ENCODE results near the gene KCNJ6. TPM values are rescaled to one million over a fixed set of nuclear protein-coding genes. Genes with fewer than 3 reads are reported as not detected.
"Not testable (repeated sequence)": the region's sequence is repeated elsewhere in the genome, so short reads cannot be mapped to it uniquely, and the experiment has no call there.

KCNJ6 gene
- polyA plus RNA-seq, 3 donors from 2014 or later, result not detected

- H3K9me3 Mint-ChIP-seq, result peaks cover 0 to 2% (median 0%) of the 10 kb centered on the region in 6 donors
- H3K36me3 Mint-ChIP-seq, result no peaks in the 10 kb centered on the region
- H3K27ac Mint-ChIP-seq, result no peak overlapping the region
Measured at GRCh38 chr21:37732927-37733326, 183.3 kb downstream of the KCNJ6 start.

DNA sequence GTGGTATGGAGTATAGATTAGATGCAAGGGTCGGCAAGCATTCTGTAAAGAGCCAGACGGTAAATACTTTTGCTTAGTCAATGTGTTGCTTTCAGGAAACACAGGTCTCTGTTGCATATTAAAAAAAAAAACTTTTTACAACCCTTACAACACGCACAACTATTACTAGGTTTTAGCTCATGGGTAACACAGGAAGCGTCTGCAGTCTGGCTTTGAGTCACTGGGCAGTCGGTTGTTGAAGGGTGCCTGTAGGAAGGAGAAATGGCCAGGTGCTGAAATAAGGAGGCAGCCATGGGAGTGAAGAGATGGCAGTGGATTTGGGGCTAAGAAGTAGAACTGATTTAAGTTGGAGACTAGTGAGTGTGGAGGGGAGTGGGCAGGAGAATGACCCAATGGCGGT lies 192.1 kb downstream of the KCNJ6 start:
- H3K4me1 Mint-ChIP-seq, result no peaks in the 10 kb centered on the region

More at GRCh38 chr21:37732927-37733326, 183.3 kb downstream of the KCNJ6 start:
- Mint-ChIP-seq H3K4me3 (no peak overlapping the region), H3K27me3 (ENCODE audit: low read depth in 3 of 3) (peaks cover 2 to 7% (median 6%) of the 10 kb centered on the region in 3 donors), H3K4me1 (no peaks in the 10 kb centered on the region)
- DNase-seq, result no peak

GRCh38 chr21:37717534-37717933 lies 198.7 kb downstream of the KCNJ6 start:
- Mint-ChIP-seq H3K27me3 (ENCODE audit: low read depth in 3 of 3) (peaks cover 2 to 24% (median 8%) of the 10 kb centered on the region in 3 donors), H3K4me1 (no peaks in the 10 kb centered on the region), H3K9me3 (no peaks in the 10 kb centered on the region), H3K36me3 (no peaks in the 10 kb centered on the region), H3K27ac (no peak overlapping the region), H3K4me3 (no peak overlapping the region)
- DNase-seq, result no peak

More for the DNA sequence above, 192.1 kb downstream of the KCNJ6 start:
- Mint-ChIP-seq H3K4me3 (no peak overlapping the region), H3K9me3 (peaks cover 0 to 2% (median 0%) of the 10 kb centered on the region in 6 donors), H3K27me3 (ENCODE audit: low read depth in 3 of 3) (peaks cover 0 to 20% (median 7%) of the 10 kb centered on the region in 3 donors), H3K27ac (no peak overlapping the region), H3K36me3 (no peaks in the 10 kb centered on the region)
- no peak for DNase-seq

DNA sequence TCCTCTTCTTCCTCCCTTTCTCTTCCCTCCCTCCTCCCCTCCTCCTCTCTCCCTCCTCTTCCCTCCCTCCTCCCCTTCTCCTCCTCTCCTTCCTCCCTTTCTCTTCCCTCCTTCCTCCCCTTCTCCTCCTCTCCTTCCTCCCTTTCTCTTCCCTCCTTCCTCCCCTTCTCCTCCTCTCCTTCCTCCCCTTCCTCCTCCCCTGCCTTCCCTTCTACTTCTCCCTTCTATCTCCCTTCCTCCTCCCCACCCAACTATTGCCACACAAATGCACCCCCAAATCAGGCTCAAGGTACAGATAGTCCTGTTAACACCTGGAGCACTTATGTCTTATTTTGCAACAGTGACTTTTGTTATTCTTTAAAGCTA lies 203.7 kb downstream of the KCNJ6 start:
- H3K4me3 Mint-ChIP-seq, H3K27ac Mint-ChIP-seq, H3K9me3 Mint-ChIP-seq, H3K36me3 Mint-ChIP-seq, H3K4me1 Mint-ChIP-seq, DNase-seq: not testable (repeated sequence)
- H3K27me3 Mint-ChIP-seq (ENCODE audit: low read depth in 3 of 3), result peaks cover 2 to 14% (median 7%) of the 10 kb centered on the region in 3 donors

GRCh38 chr21:37711836-37712568 lies 204.3 kb downstream of the KCNJ6 start:
- DNase-seq, result peak in 1 of 3 donors; percentile 5
- Mint-ChIP-seq H3K27me3 (ENCODE audit: low read depth in 3 of 3) (peaks cover 2 to 12% (median 6%) of the 10 kb centered on the region in 3 donors), H3K27ac (no peak overlapping the region)

DNA sequence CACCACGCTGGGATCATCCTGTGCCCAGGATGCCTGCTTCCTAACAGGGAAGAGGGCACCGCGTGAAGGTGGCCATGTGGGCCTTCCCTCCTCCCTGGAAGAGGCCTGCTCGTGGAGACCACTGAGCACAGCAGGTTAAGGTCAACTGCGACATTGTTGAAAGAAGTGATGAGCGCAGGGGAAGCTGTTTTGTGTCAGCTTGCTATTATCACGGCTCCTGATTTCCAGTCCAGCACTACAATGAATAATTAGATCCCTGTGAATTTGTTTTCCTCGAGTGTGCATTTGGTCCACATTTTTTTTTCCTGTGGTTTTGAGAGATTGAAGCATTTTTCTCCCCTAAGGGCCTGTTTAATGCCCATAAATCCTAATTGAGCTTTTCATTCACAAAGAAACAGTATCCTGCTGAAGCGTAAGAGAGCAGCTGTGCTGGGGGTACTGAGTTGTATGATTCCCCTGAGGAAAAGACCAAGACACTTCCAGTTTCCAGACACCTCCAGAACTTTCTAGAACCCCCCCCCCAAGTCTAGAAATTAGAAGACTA lies 204.9 kb downstream of the KCNJ6 start:
- no peaks in the 10 kb centered on the region for H3K9me3 Mint-ChIP-seq
- no peak overlapping the region for H3K27ac Mint-ChIP-seq
- H3K4me1 Mint-ChIP-seq, result no peaks in the 10 kb centered on the region
- H3K4me3 Mint-ChIP-seq, result no peak overlapping the region
- no peak for DNase-seq
- peaks cover 4 to 8% (median 6%) of the 10 kb centered on the region in 3 donors for H3K27me3 Mint-ChIP-seq (ENCODE audit: low read depth in 3 of 3)
- no peaks in the 10 kb centered on the region for H3K36me3 Mint-ChIP-seq

More at GRCh38 chr21:37711836-37712568, 204.3 kb downstream of the KCNJ6 start:
- Mint-ChIP-seq H3K9me3 (no peaks in the 10 kb centered on the region), H3K4me1 (no peaks in the 10 kb centered on the region), H3K4me3 (no peak overlapping the region), H3K36me3 (no peaks in the 10 kb centered on the region)

DNA sequence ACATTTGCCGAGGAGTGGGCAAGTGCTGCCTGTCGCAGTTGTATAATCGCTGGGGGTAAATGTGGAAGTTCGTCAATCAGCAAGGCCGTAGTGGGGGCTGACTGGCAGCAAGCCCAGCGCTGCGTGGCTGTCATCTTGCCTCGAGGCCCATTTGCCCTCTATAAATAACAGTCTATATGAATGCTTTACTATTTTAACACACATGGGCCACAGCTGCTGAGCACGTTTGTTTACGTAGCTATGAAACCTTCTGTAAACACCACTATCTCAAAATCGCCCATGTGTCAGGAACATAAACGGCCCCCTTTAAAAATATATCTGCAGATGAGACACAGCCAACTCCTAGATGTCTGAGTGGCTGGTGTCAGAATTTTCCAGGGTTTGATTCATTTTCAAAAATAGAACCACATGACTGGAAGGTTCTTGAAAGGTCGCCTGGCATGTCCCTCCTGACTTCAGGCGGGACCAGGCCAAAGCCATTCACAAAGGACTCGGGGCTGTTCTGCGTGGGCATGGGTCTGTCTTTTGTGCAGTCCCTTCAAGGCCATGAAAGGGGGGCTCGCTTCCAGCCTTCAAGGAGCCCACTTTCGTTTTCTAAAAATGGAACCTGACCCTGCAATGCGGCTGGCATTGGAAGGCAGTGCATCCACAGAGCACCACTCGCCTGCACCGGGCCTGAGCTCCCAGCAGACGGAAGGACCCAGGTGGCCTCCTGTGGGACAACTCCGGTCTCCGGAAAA lies 205.5 kb downstream of the KCNJ6 start:
- H3K4me1 Mint-ChIP-seq, result no peaks in the 10 kb centered on the region
- H3K4me3 Mint-ChIP-seq, result no peak overlapping the region
- H3K27me3 Mint-ChIP-seq (ENCODE audit: low read depth in 3 of 3), result peaks cover 4 to 6% (median 6%) of the 10 kb centered on the region in 3 donors
- no peaks in the 10 kb centered on the region for H3K36me3 Mint-ChIP-seq
- DNase-seq, result no peak
- H3K9me3 Mint-ChIP-seq, result no peaks in the 10 kb centered on the region
- H3K27ac Mint-ChIP-seq, result no peak overlapping the region

DNA sequence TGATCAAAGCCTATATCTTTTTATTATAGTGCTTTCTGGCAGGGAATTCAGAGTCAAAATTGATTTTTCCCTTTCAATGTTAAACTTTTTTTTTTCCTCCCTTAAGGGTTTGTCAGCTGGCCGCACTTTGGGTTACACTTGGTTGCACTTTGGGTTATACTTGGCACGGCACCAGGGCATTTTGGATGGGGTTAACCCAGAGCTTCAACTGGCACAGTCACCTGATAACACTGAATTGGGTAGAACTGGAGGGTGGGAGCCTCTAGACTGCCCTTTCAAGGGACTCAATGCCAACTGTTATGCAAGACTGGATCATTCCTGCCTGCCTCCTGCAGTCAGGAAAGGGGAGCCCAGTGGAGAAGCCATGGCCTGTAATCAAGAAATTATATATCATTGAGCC lies 211.5 kb downstream of the KCNJ6 start:
- Mint-ChIP-seq H3K27ac (no peak overlapping the region), H3K27me3 (ENCODE audit: low read depth in 3 of 3) (peaks cover 1 to 8% (median 4%) of the 10 kb centered on the region in 3 donors), H3K36me3 (no peaks in the 10 kb centered on the region), H3K4me3 (no peak overlapping the region), H3K4me1 (no peaks in the 10 kb centered on the region), H3K9me3 (no peaks in the 10 kb centered on the region)
- DNase-seq, result no peak

DNA sequence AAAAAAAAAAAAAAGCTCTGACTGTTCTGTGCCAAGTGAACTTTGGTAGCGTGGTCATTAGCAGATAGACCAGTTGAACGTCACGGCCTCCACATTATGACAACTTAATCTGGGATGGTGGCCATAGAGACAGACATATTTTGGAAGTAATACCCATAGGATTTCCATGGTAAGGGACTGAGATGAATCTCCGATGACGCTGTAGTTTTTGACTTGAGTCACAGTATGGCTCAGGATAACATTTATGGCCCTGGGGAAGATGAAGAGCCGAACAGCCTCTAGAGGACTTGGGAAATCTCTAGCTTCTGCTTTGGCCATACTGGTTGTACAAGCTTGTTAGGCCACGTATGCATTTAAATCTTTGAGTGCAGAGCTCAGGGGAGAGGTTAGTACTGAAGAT lies 214.0 kb downstream of the KCNJ6 start:
- H3K4me1 Mint-ChIP-seq, result no peaks in the 10 kb centered on the region
- DNase-seq, result no peak
- H3K27ac Mint-ChIP-seq, result no peak overlapping the region
- peaks cover 0 to 13% (median 4%) of the 10 kb centered on the region in 3 donors for H3K27me3 Mint-ChIP-seq (ENCODE audit: low read depth in 3 of 3)
- H3K36me3 Mint-ChIP-seq, result no peaks in the 10 kb centered on the region
- H3K4me3 Mint-ChIP-seq, result no peak overlapping the region
- no peaks in the 10 kb centered on the region for H3K9me3 Mint-ChIP-seq

DNA sequence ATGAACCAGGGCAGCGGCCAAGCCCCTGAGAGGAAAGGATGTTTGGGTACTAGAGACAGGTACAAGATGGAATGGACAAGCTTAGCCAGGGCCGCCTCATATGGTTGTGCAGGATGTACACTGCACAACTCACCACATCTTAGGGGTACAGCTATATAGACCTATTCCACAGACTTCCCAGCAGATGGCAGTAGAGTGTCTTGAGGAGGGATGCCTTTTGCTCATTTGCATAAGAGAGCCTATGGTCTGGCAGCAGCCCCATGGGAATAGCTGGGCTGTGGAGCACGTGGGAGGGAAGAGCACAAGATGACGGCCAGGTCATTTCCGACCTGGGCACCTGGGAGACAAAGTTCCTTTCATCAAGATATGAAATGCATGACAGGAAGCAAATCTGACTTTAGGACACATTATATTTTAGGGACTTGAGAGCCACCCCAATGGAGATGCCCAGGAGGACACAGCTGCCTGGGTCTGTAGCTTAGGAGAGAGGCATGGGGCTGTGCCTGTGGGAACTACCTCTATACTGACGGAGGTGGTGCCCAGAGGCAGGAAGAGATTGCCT lies 215.5 kb downstream of the KCNJ6 start:
- Mint-ChIP-seq H3K36me3 (no peaks in the 10 kb centered on the region), H3K27me3 (ENCODE audit: low read depth in 3 of 3) (peaks cover 0 to 18% (median 2%) of the 10 kb centered on the region in 3 donors), H3K4me1 (no peaks in the 10 kb centered on the region), H3K9me3 (no peaks in the 10 kb centered on the region), H3K4me3 (no peak overlapping the region), H3K27ac (no peak overlapping the region)
- peak; percentile 3 to 22 (median 9) for DNase-seq

DNA sequence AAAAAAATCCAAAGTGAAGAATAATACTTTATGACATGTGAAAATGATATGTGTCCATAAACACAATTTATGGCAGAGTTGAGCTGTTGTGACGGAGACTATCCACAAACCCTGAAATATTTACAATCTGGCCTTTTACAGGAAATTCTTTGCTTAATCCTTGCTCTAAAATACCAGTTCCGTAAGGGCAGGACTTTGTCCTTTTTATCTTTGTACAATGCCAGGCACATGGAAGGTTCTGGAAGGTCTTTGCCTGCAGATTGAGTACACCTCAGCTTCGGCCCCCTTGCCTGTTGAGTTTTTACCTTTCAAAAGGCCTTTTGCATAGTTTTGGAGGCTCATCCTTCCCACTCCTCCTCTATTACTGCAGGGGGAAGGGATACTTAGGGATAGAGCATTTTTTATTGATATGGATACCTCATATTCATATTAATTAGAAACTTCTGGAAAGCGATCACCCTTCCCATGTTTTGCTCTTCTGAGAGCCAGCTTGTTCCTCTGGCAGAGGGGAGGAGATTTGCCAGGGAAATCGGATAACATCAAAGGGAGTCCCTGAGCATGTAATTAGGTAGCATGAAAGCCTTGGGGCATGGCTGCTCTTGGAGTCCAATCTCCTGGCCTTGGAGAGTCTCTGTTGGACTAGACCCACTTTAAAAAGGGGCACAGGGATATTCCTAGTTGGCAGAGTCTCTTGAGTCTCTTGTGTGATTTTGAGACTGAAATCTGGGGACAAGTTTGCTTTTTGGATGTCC lies 217.1 kb downstream of the KCNJ6 start:
- H3K27me3 Mint-ChIP-seq (ENCODE audit: low read depth in 3 of 3), result peaks cover 0 to 18% (median 2%) of the 10 kb centered on the region in 3 donors
- no peak overlapping the region for H3K4me3 Mint-ChIP-seq
- H3K36me3 Mint-ChIP-seq, result no peaks in the 10 kb centered on the region

DNA sequence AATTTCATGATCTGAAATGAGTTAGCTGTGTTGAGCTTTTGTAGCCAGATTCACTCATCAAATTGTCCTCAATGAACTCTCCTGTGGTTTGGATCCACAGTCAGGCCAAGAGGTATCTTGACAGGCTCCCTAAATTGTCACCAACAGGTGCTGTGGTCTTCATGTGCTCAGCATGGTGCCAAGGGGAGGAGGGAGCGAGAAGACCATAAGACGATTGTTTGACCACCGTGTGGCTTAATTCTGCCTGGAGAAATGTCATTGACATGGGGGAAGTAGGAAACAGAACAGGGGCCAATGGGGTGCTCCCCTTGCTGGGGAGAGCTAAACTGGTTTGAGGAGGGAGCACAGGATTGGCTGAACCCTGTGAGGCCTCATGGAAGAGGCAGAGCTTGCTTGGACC lies 219.3 kb downstream of the KCNJ6 start:
- H3K36me3 Mint-ChIP-seq, result no peaks in the 10 kb centered on the region
- H3K27me3 Mint-ChIP-seq (ENCODE audit: low read depth in 3 of 3), result peaks cover 0 to 19% (median 2%) of the 10 kb centered on the region in 3 donors
- no peaks in the 10 kb centered on the region for H3K9me3 Mint-ChIP-seq

More for the DNA sequence above, 217.1 kb downstream of the KCNJ6 start:
- no peak for DNase-seq
- H3K4me1 Mint-ChIP-seq, result no peaks in the 10 kb centered on the region
- no peak overlapping the region for H3K27ac Mint-ChIP-seq
- no peaks in the 10 kb centered on the region for H3K9me3 Mint-ChIP-seq

GRCh38 chr21:37695111-37695510 lies 221.1 kb downstream of the KCNJ6 start:
- Mint-ChIP-seq H3K27ac (no peak overlapping the region), H3K4me3 (no peak overlapping the region), H3K27me3 (ENCODE audit: low read depth in 3 of 3) (peaks cover 0 to 16% (median under 1%) of the 10 kb centered on the region in 3 donors), H3K4me1 (no peaks in the 10 kb centered on the region), H3K36me3 (no peaks in the 10 kb centered on the region), H3K9me3 (no peaks in the 10 kb centered on the region)
- DNase-seq, result no peak

More for the DNA sequence above, 219.3 kb downstream of the KCNJ6 start:
- Mint-ChIP-seq H3K4me3 (no peak overlapping the region), H3K4me1 (no peaks in the 10 kb centered on the region), H3K27ac (no peak overlapping the region)
- no peak for DNase-seq
